Naive thymus-derived CD8-positive, alpha-beta T cell (primary cell): ENCODE measurements around the gene ATP6V1G2. TPM values are rescaled to one million over a fixed set of nuclear protein-coding genes. Genes with fewer than 3 reads are reported as not detected.
"Not testable (repeated sequence)": the region's sequence is repeated elsewhere in the genome, so short reads cannot be mapped to it uniquely, and the experiment has no call there.

ENCODE experiments used
- ATAC-seq, 2 donors: fragments of 150-1000 bp; cut with Tn5 transposase in 1 of 2; sonication (Bioruptor Pico), chemical (Tn5 transposase) in 1 of 2; 1 replicate in 1 of 2; 2 replicates in 1 of 2; pipeline ENCODE4 v1.10.0; 2021; ENCODE audit warnings: mild to moderate bottlenecking in 2 of 2, moderate library complexity in 2 of 2
- POLR2A ChIA-PET: fragments of 350-600 bp; sonication (Branson Sonifier 250); formaldehyde crosslinking; loops from one replicate; lab custom pipeline; 2021; ENCODE audit warnings: antibody characterized with exemption; lab: Charles Lee
- DNase-seq, 10 donors: peaks; one replicate each; pipeline versions ENCODE4 v3.0.0 to v3.0.0-alpha.2; 2020 to 2022
- H3K27ac Mint-ChIP-seq, 10 donors: one replicate each; pipeline ENCODE4 v1.8.0; 2020 to 2022; ENCODE audit warnings: mild to moderate bottlenecking in 10 of 10, mixed read lengths in 10 of 10, moderate library complexity in 4 of 10, inconsistent platforms in 1 of 10
- H3K27me3 Mint-ChIP-seq, 5 donors: one replicate each; pipeline ENCODE4 v1.8.0; 2021 to 2022; ENCODE audit warnings: mixed read lengths in 5 of 5
- H3K36me3 Mint-ChIP-seq, 3 donors: one replicate each; pipeline ENCODE4 v1.8.0; 2020 to 2022; ENCODE audit warnings: mixed read lengths in 3 of 3, mild to moderate bottlenecking in 2 of 3, inconsistent platforms in 1 of 3
- H3K4me1 Mint-ChIP-seq, 4 donors: one replicate each; pipeline ENCODE4 v1.8.0; 2021 to 2022; ENCODE audit warnings: mixed read lengths in 4 of 4
- H3K4me3 Mint-ChIP-seq, 10 donors: one replicate each; pipeline ENCODE4 v1.8.0; 2020 to 2022; ENCODE audit warnings: mild to moderate bottlenecking in 10 of 10, mixed read lengths in 10 of 10, moderate library complexity in 6 of 10, inconsistent platforms in 1 of 10
- H3K9me3 Mint-ChIP-seq, 9 donors: one replicate each; pipeline ENCODE4 v1.8.0; 2020 to 2022; ENCODE audit warnings: mixed read lengths in 9 of 9, mild to moderate bottlenecking in 3 of 9, inconsistent platforms in 1 of 9, moderate library complexity in 1 of 9
- polyA plus RNA-seq, 3 donors: library from polyadenylated mRNA; unstranded; fragments of 300-500 nt; fragmentation: Illumina TruSeq; gene quantifications; one replicate each; pipeline ENCODE4 v1.2.3, GENCODE V29; 2021
- total RNA-seq, 8 experiments: library from RNA in 2 of 8; stranded (reverse) in 2 of 8; gene quantifications; one replicate each; pipeline ENCODE4 v1.2.3 and lab custom pipeline; 2021 to 2026

Gene ATP6V1G2
- total and polyA plus RNA-seq, 5 experiments from 2014 or later: 0.55 to 7.9 (median 4.2) TPM; not detected in 1

DNA sequence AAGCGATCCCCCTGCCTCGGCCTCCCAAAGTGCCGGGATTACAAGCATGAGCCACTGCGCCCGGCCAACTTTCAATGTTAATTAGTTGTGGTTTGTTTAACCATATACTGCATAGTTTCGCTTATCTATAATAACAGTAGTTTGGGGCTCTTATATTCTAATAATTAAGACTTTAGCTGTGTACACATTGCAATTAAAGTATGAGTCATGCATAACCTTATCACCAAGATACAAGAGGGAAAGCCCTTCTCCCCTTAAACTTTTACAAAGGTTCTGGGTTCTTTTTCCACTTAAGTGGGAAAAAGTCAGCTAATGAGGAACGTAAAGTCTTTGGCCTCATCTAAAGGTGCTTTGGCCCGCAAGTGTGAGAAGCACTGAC lies 20.9 kb downstream of the ATP6V1G2 start:
- no peaks in the 10 kb centered on the region for H3K27me3 Mint-ChIP-seq
- H3K36me3 Mint-ChIP-seq: peaks cover 0 to 19% (median under 1%) of the 10 kb centered on the region in 3 donors
- POLR2A ChIA-PET: interaction anchor here (0.7 kb wide), 1 partner anchor 12 kb away, joined by 5 read pairs; no protein-coding TSS in a partner anchor
- H3K4me3 Mint-ChIP-seq: no peak overlapping the region
- peaks cover 0 to 12% (median 1%) of the 10 kb centered on the region in 4 donors for H3K4me1 Mint-ChIP-seq
- no peaks in the 10 kb centered on the region for H3K9me3 Mint-ChIP-seq
- H3K27ac Mint-ChIP-seq: no peak overlapping the region
- DNase-seq (no peak), ATAC-seq (no peak)

- H3K4me3 Mint-ChIP-seq: no peak overlapping the region
- no peak overlapping the region for H3K27ac Mint-ChIP-seq
- ATAC-seq (no peak), DNase-seq (no peak)
- no peaks in the 10 kb centered on the region for H3K36me3 Mint-ChIP-seq
- H3K9me3 Mint-ChIP-seq: no peaks in the 10 kb centered on the region
- POLR2A ChIA-PET: interaction anchor here (0.6 kb wide), 1 partner anchor 62 kb away, joined by 4 read pairs; no protein-coding TSS in a partner anchor
- no peaks in the 10 kb centered on the region for H3K27me3 Mint-ChIP-seq
- H3K4me1 Mint-ChIP-seq: no peaks in the 10 kb centered on the region
These were observed 24.6 kb downstream of the ATP6V1G2 start for GRCh38 chr6:31521835-31522234.

DNA sequence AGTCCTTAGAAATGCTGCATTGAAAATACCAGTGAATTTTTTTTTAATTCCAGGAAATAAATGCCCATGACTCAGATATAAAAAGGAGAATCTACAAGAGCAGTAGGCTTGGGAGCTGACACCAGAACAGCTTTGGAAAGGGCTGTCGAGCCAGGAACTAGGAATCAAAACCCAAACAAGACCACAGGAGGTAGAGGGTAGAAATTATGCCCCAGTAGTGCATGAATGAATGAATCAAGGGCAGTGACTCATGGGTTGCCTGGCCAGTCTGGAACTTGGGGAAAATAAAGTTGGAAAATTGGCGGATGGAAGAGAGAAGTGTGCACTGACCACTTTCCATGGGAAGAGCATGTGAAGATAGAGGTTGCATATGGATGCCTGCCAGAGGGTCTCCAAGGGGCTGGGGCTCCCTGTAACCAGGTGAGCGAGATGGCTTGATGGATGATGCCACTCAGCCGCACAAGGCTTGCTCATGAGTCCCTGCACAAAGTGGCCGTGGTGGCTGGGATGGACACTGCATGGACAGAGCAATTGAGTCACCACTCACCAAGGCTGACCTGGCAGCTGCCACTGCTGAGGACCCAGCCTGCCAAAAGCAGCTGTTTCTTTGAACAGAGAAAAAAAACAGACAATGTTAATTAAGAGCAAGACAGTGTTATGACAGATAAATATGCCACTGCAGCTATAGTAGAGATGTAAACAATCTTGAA lies 32.8 kb downstream of the ATP6V1G2 start:
- H3K9me3 Mint-ChIP-seq: no peaks in the 10 kb centered on the region
- H3K4me3 Mint-ChIP-seq: no peak overlapping the region
- H3K36me3 Mint-ChIP-seq: peaks cover 0 to 20% (median 3%) of the 10 kb centered on the region in 3 donors
- H3K4me1 Mint-ChIP-seq: no peaks in the 10 kb centered on the region
- POLR2A ChIA-PET: interaction anchor here (0.7 kb wide), 1 partner anchor 34 kb away, joined by 3 read pairs; the partner anchor contains the start of gene NFKBIL1
- DNase-seq (no peak), ATAC-seq (no peak)
- peaks cover 0 to 10% (median 2%) of the 10 kb centered on the region in 5 donors for H3K27me3 Mint-ChIP-seq
- peak overlapping the region in 1 of 10 donors; percentile 40 for H3K27ac Mint-ChIP-seq

- no peak overlapping the region for H3K4me3 Mint-ChIP-seq
- DNase-seq (no peak), ATAC-seq (no peak)
- peak overlapping the region in 1 of 10 donors; percentile 48 for H3K27ac Mint-ChIP-seq
- peaks cover 0 to under 1% (median 0%) of the 10 kb centered on the region in 5 donors for H3K27me3 Mint-ChIP-seq
- H3K9me3 Mint-ChIP-seq: no peaks in the 10 kb centered on the region
- POLR2A ChIA-PET: no interaction called here
- H3K4me1 Mint-ChIP-seq: peaks cover 1 to 7% (median 6%) of the 10 kb centered on the region in 4 donors
- peaks cover 0 to 49% (median 9%) of the 10 kb centered on the region in 3 donors for H3K36me3 Mint-ChIP-seq
These were observed 36.4 kb downstream of the ATP6V1G2 start for GRCh38 chr6:31510007-31510406.

- DNase-seq, H3K4me3 Mint-ChIP-seq, H3K9me3 Mint-ChIP-seq, POLR2A ChIA-PET, H3K27me3 Mint-ChIP-seq, H3K4me1 Mint-ChIP-seq, ATAC-seq: not testable (repeated sequence)
- peaks cover 0 to 49% (median 9%) of the 10 kb centered on the region in 3 donors for H3K36me3 Mint-ChIP-seq
- peak overlapping the region in 3 of 10 donors; percentile 29 to 88 (median 62) for H3K27ac Mint-ChIP-seq
These were observed 37.4 kb downstream of the ATP6V1G2 start for GRCh38 chr6:31509036-31509435.

DNA sequence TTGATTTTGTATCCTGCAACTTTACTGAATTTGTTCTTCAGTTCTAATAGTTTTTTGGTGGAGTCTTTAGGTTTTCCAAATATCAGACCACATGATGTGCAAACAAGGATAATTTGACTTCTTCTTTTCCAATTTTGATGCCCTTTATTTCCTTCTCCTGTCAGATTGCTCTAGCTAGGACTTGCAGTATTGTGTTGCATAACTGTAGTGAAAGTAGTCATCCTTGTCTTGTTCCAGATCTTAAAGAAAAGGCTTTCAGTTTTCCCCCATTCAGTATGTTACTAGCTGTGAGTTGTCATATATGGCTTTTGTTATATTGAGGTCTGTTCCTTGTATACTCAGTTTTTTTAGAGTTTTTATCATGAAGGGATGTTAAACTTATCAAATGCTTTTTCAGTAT lies 43.8 kb downstream of the ATP6V1G2 start:
- Mint-ChIP-seq H3K4me3 (no peak overlapping the region), H3K36me3 (peaks cover 0 to 21% (median 7%) of the 10 kb centered on the region in 3 donors), H3K27ac (peak overlapping the region in 2 of 10 donors; percentile 40 to 63), H3K9me3 (no peaks in the 10 kb centered on the region), H3K27me3 (no peaks in the 10 kb centered on the region), H3K4me1 (peaks cover 32 to 56% (median 52%) of the 10 kb centered on the region in 4 donors)
- no peak for DNase-seq
- ATAC-seq: no peak
- POLR2A ChIA-PET: no interaction called here

GRCh38 chr6:31499648-31500047 lies 46.8 kb downstream of the ATP6V1G2 start:
- Mint-ChIP-seq H3K27ac (peak overlapping the region in 3 of 10 donors; percentile 27 to 82 (median 78)), H3K4me3 (peak overlapping the region in 9 of 10 donors; percentile 76 to 99 (median 92)), H3K4me1 (peaks cover 41 to 74% (median 72%) of the 10 kb centered on the region in 4 donors)
- H3K36me3 Mint-ChIP-seq, H3K9me3 Mint-ChIP-seq, POLR2A ChIA-PET, H3K27me3 Mint-ChIP-seq, ATAC-seq, DNase-seq: not testable (repeated sequence)

DNA sequence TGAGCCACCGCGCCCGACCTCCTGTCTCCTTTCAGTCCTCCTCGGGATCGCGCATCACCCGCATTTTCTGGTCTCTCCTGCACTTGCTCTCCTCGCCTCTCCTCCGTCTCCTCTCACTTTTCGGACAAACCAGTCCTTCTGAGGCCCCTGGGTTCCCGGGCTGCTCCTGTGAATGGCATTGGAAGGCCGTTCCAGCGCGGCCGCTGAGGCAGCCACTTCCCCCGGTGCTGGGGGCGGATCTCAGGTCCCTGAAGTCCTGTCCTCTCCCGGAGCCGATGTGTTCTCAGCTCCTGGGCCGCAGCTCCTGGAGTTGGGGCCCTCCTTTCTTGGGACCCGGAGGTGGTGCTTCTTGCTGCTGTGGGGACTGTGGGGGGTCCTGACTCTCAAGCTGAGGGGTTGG lies 47.7 kb downstream of the ATP6V1G2 start:
- Mint-ChIP-seq H3K4me3 (peak overlapping the region; percentile 76 to 99 (median 92)), H3K4me1 (peaks cover 41 to 76% (median 72%) of the 10 kb centered on the region in 4 donors), H3K9me3 (no peaks in the 10 kb centered on the region), H3K36me3 (no peaks in the 10 kb centered on the region), H3K27me3 (no peaks in the 10 kb centered on the region), H3K27ac (peak overlapping the region in 9 of 10 donors; percentile 24 to 87 (median 74))
- POLR2A ChIA-PET: interaction anchor here (0.6 to 7.2 kb wide), 5 partner anchors 19 to 239 kb away, joined by 4 to 80 read pairs (median 6); partner anchors contain the start of genes C6orf47 and DDX39B
- ATAC-seq (no peak), DNase-seq (no peak)

DNA sequence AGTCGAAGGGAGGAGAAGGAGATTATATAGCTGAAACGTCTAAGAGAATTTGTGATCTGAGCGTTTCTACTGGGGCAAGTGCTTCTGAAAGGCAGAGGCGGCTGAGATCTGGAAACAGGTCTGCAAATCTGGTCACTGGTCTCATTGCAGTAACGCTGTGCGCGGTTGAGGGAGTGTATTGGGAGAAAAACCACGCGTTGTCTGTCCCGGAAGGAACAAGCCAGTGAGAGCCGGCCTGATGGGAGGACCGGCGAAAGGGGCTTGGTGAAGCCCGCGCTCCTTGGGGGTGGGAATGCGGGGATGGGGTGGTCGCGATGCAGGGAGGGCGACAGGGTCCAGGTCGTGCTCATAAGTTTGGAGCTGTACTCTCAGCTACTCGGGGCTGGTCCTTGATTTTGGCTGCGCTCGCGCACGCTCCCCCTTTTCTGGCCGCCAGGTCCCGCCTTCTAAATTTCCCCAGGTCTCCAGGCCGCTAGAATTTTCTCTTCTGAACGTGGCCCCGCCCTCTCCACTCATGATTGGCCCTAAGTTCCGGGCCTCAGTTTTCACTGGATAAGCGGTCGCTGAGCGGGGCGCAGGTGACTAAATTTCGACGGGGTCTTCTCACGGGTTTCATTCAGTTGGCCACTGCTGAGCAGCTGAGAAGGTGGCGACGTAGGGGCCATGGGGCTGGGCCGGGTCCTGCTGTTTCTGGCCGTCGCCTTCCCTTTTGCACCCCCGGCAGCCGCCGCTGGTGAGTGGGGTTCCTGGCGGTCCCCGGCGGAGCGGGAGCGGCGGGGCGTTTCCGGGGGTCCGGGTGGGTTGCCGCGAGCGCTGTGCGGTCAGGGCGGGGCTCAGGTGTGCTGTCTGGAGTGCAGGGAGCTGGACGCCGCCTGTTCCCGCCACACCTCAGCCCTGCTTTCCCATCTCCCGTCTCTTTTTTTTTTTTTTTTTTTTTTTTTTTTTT lies 48.6 kb downstream of the ATP6V1G2 start, which contains the start of gene MICB:
Gene MICB (plus strand): TSS at position 615 of the 946 bp plus-strand sequence. CDS start 49 bp downstream, at position 664.
- no peaks in the 10 kb centered on the region for H3K27me3 Mint-ChIP-seq
- H3K4me1 Mint-ChIP-seq: peaks cover 41 to 79% (median 72%) of the 10 kb centered on the region in 4 donors
- peak within 1 kb of the TSS; percentile 71 to 97 (median 91) for H3K27ac Mint-ChIP-seq
- peak; percentile 80 to 84 for ATAC-seq
- peak within 1 kb of the TSS; percentile 76 to 99 (median 93) for H3K4me3 Mint-ChIP-seq
- H3K36me3 Mint-ChIP-seq: no peaks in the 10 kb centered on the region
- POLR2A ChIA-PET: interaction anchor here (0.6 to 7.2 kb wide), 14 partner anchors 18 to 392 kb away, joined by 3 to 80 read pairs (median 4); partner anchors contain the start of genes BAG6, C6orf47, DDX39B and LTB
- peak; percentile 70 to 92 (median 84) for DNase-seq
- no peaks in the 10 kb centered on the region for H3K9me3 Mint-ChIP-seq

DNA sequence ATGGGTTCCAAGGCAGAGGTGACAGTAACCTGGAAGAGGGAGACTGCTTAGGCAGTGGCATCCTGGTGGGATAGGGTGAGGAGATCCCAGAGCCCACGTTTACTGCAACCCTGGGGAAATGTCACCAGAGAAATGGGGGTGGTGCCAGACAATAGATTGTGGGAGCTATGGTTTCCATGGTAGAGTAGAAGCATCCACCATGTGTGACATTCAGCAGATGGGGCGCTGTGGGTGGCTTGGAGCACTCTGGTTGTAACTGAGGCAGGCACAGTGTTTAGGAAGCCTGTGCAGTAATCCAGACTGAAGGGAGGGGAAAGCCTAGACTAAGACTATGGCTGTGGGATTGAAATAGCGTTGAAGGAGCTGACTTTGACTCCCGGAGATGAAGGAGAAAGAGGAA lies 49.6 kb downstream of the ATP6V1G2 start:
- not testable (repeated sequence) for H3K27me3 Mint-ChIP-seq, H3K9me3 Mint-ChIP-seq, DNase-seq, ATAC-seq, H3K36me3 Mint-ChIP-seq
- Mint-ChIP-seq H3K4me3 (peak overlapping the region; percentile 76 to 99 (median 93)), H3K4me1 (peaks cover 37 to 77% (median 71%) of the 10 kb centered on the region in 4 donors), H3K27ac (peak overlapping the region; percentile 20 to 97 (median 91))
- POLR2A ChIA-PET: interaction anchor here (1.0 to 7.2 kb wide), 6 partner anchors 44 to 725 kb away, joined by 3 to 80 read pairs (median 4); partner anchors contain the start of genes DDX39B, LTB, NCR3 and PRRC2A

- DNase-seq: no peak
- Mint-ChIP-seq H3K36me3 (no peaks in the 10 kb centered on the region), H3K27ac (peak overlapping the region; percentile 41 to 96 (median 88)), H3K4me1 (peaks cover 35 to 67% (median 62%) of the 10 kb centered on the region in 4 donors), H3K27me3 (no peaks in the 10 kb centered on the region), H3K9me3 (no peaks in the 10 kb centered on the region), H3K4me3 (peak overlapping the region; percentile 74 to 97 (median 81))
- no peak for ATAC-seq
- POLR2A ChIA-PET: interaction anchor here (0.6 to 7.2 kb wide), 12 partner anchors 33 to 1349 kb away, joined by 3 to 80 read pairs (median 4); partner anchors contain the start of genes BAG6, DDX39B, LTB and MCCD1
These were observed 50.8 kb downstream of the ATP6V1G2 start for GRCh38 chr6:31495580-31495979.
